Activated naive CD4-positive, alpha-beta T cell treated with Interleukin-2 at 50 U/mL for 16 hours (primary cell): ENCODE measurements around the gene HGFAC.
"Not testable (repeated sequence)": the region's sequence is repeated elsewhere in the genome, so short reads cannot be mapped to it uniquely, and the experiment has no call there.

ENCODE experiments used
- DNase-seq: peaks from one replicate; pipeline ENCODE4 v3.0.0-alpha.2; 2020

The HGFAC gene

DNA sequence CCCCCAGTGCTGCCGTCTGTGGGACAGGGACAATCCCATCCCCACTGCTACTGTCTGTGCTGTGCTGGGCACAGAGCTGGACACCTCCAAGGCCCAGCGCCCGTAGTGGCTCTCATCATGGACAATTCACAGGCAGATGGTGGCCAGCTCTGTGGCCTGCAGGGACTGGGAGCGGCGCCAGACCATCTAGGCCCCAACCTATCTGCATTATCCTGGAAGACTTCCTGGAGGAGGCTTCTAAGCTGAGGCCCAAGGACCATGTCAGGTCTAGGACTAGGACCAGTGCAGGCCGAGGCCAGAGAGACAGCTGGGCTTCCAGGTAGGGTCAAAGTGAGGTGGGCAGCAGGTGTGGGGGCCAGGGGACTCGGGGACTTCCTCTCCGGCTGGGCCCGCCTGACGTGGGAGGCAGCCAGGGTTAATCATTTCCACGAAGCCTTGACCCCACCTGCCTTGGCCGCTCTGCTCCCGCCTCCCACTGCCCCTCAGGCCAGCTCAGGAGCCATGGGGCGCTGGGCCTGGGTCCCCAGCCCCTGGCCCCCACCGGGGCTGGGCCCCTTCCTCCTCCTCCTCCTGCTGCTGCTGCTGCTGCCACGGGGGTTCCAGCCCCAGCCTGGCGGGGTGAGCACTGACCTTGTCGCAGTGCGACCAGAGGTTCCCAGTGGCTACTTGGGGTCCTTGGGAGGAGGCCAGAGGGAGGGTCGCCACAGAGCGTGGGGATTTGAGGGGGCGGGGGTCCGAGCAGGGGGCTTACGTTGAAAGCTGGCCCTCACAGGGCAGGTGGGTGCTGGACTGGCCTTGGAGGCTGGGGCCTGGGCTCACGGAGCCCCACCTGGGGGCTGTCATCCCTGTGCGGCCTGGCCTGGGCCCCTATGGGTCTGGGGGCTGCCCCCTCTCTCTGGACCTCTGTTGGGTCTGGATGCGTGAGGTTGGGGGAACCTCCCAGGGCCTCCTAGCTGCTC lies at the start of gene HGFAC:
Gene HGFAC, plus strand, starts transcription at position 468 of the 959 bp plus-strand sequence. Its CDS starts 34 bp downstream, at position 502.
- DNase-seq: no peak

DNA sequence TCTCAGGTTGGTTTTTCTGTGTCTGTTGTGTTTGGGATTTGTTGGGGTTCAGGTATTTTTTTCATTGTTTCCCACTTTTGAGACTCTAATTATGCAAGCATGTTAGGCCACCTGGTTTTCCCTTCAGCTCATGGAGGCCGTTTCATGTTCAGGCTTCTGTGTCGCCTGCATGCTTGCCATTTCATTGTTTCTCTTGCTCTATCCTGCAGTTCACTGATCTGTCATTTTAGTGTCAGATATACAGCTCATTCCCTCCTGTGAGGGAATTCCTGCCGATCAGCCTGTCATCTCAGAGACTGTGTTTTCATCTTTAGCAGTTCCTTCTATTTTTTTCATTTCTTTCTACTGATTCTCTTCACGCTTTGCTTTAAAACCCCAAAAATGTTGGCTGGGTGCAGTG lies 49.4 kb upstream of the HGFAC start:
- DNase-seq: no peak

DNA sequence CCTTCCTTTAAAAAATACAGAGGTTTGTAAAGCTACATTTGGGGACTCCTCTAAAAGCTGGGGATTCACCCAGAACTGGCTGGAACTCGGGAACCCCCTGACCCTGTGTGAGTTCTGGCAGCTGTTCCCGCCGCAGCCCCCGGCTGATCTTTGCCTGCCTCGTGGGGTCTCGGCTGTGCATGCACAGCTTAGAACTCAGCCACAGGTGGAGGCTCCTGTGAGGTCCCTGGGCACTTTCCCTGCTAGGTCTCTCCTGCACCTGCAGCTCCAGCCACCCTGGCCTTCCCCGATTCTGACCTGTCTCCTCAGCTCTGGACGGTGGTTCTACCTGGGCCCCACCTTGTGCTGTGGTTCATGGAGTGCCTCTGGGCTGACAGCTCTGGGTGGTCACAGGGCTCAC lies 48.6 kb upstream of the HGFAC start:
- no peak for DNase-seq

DNA sequence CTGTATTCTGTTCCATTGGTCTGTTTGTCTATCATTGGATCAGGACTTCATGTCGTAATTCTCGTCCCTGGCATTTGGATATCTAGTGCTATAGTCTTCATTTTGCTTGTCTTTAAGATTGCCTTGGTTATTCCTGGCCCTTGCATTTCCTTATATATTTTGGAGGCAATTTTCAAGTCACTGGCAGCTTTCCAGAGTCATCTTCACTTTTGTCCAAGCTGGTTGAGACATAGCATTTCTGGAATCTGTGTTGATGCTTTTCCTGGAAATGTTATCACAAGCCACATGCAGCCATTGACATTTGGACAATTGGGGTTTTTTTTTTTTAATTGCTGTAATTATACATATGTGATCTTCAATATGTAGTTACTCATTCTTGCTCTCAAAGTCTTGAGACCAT lies 45.2 kb upstream of the HGFAC start:
- DNase-seq: no peak

DNA sequence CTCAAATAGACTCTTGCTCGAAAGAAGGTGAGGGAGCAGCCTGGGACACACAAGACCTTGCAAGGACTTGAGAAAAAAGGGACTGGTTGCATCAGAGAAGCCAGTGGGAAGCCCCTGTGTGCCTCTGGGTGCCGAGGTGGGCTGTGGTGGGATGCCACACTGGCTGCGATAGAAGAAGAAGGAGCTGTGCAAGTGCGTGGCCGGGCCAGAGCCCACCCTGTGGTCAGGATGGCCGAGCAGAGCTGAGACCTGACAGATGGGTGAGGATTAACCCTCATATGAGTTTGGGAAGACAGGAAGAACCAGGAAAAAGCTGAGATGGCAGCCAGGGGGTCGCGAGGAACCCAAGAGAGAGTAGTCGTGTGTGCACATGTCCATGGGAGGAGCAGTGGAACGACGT lies 44.6 kb upstream of the HGFAC start:
- no peak for DNase-seq

DNA sequence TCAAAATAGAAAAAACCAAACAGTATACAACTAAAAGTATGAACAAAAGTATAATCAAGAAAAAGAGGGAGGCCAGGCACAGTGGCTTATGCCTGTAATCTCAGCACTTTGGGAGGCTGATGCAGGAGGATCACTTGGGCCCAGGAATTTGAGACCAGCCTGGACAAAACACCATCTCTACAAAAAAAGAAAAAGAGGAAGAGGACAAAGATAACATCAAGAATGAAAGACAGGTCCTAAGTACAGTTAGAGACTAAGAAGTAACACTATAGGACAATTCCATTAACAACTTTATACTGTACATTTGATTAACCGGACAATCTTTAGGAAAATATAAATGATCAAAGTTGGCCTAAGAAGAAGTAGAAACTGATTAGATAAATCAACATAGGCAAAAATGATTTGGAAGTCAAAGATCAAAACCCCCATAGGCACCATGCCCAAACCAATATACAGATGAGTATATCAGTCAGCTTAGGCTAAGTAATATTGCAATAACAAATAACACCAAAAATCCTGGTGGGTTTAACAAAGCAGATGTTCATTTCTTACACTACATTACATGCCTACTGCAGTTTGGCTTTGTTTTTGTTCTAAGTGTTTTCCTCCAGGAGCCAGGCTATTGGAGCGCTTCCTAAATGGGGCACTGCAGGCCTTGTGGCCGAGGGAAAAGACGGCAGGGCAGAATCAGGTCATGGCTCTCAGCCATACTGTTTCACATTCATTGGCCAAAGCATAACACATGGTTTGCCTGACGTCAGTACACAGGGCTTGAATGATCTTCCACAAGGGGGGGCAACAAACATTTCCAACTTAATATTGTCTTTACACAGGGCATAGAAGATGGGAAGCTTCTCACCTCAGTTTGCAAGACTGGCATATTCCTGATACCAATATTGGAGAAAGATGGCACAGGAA lies 42.2 kb upstream of the HGFAC start:
- DNase-seq: no peak

DNA sequence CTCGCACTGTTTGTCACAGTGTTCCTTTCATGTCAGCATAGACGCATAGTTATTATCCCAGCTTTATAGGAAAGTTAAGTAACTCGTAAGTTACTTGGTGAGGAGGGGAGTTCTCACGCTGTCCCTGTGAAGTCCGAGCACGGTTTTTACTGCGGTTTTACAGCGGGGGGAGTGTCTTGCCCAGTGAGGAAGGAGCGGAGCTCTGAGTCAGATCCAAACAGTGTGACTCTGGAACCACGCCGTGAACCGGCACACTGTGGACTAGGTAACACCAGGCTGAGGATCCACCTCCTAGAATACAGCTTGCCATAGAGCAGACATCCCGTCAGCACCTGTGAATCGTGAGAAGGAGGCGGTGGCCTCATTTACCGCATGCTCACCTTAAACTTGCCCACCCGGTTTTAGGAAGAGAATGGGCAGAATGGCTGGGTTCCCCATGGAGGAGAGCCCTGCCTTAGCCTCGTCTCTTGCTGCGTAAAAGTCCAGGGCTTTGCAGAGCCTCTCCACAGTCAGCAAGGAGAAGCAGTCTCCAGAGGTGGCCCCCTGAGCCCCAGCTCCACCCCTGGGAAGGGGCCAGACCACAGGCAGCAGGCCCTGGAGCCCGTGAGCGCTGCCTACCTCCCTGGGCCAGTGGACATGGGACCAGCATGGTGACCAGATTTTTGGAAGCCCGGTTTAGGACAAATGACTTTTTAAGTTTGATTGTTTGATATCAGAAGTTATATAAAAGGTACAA lies 40.2 kb upstream of the HGFAC start:
- DNase-seq: no peak

DNA sequence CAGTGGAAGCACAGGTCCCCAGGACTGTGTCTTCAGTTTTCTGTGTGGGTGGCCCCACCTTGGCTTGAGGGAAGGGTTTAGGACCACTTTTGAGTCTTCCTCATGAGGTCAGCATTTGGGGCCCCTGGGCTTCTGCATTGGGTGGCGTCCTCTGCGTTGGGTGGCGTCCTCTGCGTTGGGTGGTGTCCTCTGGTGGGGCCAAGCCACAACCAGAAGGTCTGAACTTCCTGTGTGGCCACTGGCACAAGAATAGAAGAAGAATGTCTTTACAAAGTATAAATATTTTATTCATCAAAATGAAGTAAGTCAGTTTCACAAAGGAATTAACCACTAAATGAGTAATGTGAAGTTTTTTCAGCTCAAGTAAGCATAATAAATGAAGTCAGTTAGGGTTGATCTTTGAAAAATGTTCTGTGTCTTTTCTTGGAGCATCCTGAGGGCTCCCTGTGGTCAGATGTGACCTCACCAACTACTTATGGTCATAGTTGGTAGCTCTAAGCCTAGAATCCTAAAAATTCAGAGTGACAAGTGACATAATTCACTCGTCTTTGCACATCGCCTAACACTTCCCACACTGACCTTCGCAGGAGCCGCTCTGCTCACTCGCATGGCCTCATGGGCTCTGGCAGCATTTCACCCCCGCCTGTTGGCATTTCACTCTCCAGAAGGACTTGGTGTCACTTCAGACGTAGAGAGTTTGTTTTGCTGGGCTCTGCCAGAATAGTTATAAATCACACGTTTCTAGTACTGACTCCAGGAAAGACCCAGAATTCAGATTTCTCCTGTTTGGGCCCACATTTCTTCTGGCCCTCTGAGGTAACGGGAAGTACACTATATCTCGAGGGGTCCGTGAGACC lies 39.0 kb upstream of the HGFAC start:
- DNase-seq: no peak

DNA sequence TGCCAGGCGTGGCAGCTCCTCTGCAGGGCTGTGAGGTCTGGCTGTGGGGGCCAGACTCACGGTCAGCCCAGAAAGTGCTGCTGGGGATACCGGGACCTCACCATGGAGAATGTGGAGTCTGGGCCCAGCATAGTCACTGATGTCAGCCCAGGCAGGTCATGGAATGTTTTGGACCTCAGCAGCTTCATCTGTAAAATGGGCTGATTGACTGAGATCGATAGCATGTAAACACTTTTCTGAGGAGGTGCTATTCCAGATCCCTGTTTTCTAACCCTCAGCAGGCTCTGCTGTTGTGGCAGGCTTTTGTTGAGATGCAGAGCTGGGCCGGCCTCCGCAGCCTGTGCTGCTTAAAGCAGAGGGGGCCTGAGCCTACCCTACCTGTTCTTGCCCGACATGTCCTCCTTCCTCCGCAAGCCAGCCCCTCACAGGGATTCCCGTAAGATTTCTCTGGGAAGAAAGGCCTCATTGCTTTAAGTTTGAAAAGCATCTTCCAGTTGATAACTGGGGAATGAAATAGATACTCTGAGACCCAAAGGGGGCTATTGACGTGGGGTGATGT lies 38.3 kb upstream of the HGFAC start:
- DNase-seq: no peak

DNA sequence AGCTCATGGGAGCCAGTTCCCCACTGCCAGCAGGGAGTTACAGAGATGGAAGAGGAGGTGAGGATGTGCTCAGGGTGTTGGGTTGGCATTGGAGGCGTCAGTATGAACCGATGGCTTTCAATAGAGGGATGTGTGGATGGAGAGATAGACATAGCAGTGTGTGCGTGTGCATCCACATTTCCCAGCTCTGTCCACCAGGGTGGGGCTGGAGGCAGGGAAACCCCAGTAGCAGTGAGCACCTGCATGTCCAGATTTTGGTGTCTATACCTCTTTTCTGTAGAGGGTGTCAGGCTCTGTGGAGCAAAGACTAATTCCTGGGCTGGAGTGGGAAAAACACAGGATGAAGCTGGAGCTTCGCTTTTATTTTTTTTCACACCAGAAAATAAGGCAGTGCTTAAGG lies 37.2 kb upstream of the HGFAC start:
- DNase-seq: no peak

DNA sequence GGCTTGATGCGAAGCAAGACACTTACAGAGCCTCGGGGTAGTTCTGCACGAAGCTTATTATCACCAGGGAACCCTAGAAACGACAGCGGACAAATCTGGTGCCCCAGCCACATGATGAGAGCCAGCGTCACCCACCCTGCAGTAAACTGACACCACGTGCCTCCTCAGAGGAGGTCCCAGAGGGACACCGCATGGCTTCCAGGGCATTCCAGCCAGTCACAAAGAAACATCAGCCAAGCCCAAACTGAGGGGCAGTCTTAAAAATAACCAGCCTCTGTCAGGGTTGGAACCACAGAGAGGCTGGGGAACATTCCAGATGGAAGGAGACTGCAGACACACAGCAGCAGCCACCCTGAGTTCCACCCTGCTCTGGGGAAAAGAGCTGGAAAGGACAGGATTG lies 36.6 kb upstream of the HGFAC start:
- no peak for DNase-seq

DNA sequence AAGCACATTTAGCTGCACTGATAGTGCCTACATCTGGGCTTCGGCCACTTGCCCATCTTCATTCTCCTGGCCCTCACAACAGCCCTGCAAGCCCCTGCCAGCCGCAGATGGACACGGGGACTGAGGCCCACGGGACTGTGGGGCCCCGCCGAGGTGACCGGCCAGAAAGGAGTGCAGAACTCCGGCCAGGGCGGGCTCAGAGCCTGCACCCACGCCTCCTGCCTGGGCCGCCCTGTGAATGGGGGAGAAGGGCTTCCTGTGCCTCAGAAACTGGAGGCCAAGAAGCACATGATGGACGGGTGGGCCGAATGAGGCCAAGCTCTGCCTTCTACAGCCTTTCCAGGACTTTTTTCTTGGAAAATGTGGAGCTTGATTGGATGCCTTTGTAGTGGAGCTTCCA lies 35.7 kb upstream of the HGFAC start:
- no peak for DNase-seq

DNA sequence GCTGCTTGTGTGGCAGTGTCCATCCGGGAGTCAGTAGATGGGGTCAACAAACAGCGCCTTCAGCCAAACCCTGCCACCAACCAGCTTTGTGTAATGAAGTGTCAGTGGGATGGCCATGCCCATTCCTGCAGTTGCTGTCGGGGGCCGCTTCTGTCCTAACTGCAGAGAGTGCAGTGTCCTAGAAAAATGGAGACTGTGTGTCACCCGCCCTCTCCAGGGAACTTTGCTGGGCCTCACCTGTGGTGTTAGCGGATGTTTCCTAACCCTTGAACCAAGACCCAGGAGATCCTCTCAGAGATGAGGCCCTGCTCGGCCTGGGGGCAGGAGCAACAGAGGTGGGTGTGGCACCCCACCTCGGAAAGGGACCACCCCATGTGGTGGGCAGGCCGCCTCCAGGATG lies 35.3 kb upstream of the HGFAC start:
- no peak for DNase-seq

DNA sequence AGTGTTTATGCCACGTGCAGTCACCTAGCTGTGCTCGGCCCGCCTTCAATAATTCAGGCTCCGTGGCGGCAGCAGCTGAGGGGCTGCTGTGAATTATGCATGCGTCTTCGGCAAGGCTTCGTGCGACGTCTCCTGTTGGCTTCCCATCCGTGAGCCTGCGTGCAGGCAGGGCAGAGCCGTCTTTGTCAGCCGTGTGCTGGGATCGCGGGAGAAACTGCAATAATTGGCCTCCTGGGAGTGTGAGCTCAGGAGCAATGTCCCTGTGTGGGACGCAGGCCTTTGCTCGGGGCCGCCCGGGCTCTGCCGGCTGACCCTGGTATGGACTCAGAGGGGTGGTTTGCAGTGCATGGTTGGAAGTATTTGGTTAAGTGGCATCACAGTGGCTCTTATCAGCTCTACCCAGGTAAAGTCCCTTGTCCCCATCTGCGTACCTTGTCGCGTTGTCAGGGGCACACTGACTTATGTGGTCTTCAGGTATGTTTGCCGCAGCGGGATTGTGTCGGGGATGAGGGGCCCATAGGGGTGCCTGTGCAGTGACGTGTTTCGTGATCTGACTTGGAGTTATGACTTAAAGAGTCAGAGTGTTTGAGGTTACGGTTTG lies 34.5 kb upstream of the HGFAC start:
- no peak for DNase-seq

DNA sequence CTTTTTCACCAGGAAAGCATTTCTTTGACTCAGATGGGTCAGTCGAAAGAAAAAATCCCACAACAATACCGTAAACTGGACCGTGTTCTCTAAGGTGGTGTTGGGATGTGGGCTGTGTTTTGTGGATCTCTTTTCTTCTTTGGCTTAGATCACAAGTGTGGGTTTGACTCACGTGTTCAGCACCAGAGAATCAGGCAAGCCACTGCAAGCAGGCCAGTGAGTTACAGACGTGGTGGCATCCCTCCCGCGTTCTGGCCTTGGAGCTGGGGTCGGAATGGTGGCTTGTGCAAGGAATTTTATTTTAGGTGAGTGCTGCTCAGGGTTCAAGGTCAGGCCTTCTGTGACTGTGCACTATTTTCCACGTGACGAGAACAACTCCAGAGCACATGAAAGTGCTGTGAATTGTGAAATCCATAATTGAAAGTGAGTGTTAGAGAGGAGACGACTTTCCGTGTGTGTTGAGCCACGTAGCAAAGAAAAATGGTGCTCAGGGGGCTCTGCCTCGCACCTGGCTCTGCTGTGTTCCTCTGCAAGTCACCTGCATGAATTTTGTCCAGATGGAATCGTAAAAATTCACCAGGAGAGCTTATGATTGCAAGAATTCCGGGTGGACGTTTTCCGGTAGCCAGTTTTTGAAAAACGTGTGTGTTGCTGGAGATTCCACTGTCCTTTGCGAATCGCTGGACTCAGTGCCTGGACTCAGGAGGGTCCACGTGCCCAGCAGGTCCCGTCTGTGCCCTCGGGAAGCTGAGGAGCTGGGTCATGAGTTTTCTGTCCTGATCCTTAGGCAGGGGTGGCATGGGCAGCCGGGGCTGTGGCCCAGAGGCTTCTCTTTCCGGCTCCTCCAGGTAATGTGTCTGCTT lies 33.6 kb upstream of the HGFAC start:
- DNase-seq: no peak

DNA sequence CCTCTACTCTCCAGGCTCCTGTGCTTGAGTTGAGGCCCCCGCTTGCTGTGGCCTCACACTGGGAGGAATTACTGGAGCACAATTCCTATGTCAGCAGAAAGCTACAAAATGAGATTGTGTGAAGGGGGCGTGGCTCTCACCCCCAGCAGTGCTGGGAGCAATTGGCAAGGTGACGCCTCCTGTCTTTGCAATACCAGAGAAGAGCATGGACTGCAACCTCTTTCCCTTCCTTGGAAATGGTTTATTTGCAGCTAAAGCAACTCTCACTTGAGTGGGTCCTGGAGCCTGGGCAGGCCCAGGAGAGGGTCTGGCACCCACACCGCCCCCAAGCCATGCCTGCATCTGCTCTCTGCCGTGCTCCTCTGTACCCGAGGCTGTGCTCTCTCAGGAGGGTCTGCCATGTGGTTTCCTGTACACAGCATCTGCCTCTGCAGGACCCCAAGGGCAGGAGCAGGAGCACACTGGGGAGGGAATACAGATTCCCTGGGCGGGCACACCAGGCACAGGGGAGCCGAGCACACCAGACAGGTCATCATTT lies 32.9 kb upstream of the HGFAC start:
- no peak for DNase-seq

DNA sequence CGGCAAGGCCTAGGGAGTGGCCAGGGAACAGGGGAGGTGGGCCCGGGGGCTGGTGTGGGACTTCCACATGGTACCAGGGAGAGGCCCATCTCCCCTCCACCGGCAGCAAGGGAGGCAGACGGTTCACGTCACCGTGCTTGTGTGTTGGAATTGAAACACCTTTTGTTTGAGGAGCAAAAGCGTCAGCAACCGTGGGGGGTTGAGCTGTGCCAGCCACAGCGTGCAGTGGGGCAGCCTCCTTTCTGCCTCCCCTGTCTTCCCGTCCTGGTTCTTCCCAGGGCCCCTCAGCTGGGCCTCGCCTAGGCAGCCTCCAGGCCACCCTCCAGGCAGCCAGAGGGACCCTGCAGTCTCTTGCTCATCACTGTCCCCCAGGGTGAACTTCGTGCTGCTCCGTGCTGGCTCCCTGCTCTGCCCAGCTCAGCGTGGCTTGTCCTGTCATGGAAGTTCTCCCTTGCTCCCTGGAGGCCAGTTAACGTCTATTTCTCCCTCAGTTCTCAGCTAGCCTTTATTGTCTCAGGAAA lies 32.1 kb upstream of the HGFAC start:
- no peak for DNase-seq

DNA sequence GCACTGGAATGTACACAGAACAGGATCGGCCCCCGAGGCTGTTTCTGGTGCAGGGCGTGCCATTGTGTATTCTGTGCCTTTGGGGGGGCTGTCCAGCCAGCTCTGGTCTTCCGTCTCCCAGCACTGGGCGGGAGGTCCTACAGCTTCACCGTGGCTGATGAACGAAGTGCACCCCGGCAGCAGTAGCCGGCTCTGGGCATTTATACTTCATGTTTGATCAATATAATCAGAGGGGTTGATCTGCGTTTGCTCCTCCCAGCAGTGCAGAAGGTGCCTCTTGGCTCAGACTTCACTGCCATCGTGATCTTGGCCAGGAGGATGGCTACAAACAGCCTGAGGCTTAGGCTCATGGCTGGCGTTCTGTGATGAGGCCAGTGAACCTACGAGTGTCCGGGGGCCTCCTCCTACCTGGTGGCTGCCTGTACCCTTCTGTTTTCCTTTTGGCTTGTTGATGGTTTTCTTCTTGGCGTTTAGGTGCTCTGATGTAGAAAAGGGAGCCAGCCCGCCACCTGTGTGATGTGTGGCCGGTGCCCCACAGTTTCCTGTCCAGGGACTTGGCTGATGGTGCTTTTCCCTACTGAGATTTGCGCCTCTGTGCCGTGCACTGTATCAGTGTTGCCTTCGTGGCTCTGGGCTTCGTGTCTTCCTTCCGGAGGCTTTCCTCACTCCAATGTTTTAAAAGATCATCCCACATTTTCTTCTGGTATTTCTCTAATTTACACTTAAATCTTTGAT lies 31.2 kb upstream of the HGFAC start:
- DNase-seq: no peak

DNA sequence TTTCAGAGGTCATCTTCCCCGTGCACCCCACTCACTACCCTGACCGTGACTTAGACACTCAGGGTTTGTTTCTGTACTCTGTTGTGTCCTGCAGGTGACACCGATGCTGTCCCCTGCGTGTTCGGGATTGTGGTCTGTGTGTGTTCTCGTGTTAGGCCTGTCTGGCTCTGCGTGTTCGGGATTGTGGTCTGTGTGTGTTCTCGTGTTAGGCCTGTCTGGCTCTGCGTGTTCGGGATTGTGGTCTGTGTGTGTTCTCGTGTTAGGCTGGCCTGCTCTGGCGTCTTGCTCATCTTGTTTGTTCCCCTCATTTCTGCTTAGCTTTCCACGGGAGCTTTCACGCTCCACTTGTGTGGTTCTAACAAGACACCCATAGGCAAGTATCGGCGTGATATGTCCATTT lies 30.6 kb upstream of the HGFAC start:
- not testable (repeated sequence) for DNase-seq
